Mesenchymal stem cell (in vitro differentiated cells and primary cell): Measurements from ENCODE around the gene TRAPPC2B.

Experiments
- DNase-seq: peaks from one replicate; pipeline ENCODE4 v3.0.0-alpha.2; 2013
- H2AFZ ChIP-seq: one replicate; pipeline ENCODE4 v1.6.1; 2013; ENCODE audit warnings: low read depth, mild to moderate bottlenecking, control low read depth, inconsistent platforms, low read length, moderate library complexity
- H2AK5ac ChIP-seq: 2 replicates; pipeline ENCODE4 v1.6.1; 2013; ENCODE audit warnings: low read length, moderate library complexity, mild to moderate bottlenecking, inconsistent platforms; ENCODE audit not compliant: severe bottlenecking
- H2BK120ac ChIP-seq: one replicate; pipeline ENCODE4 v1.6.1; 2013; ENCODE audit warnings: low read depth, mild to moderate bottlenecking, inconsistent platforms, low read length, moderate library complexity
- H2BK12ac ChIP-seq, 2 experiments: one replicate each; pipeline ENCODE4 v1.6.1; 2013; ENCODE audit warnings: inconsistent platforms in 2 of 2, low read length in 2 of 2, mild to moderate bottlenecking in 2 of 2, moderate library complexity in 2 of 2, control low read depth in 1 of 2
- H2BK15ac ChIP-seq: one replicate; pipeline ENCODE4 v1.6.1; 2013; ENCODE audit warnings: mild to moderate bottlenecking, low read depth, inconsistent platforms; ENCODE audit not compliant: poor library complexity, severe bottlenecking
- H2BK5ac ChIP-seq: 2 replicates; pipeline ENCODE4 v1.6.1; 2013; ENCODE audit warnings: low read depth, mild to moderate bottlenecking, low read length, control low read depth, inconsistent platforms; ENCODE audit not compliant: poor library complexity, severe bottlenecking
- H3K14ac ChIP-seq, 2 experiments: one replicate each; pipeline ENCODE4 v1.6.1; 2013; ENCODE audit warnings: inconsistent platforms in 2 of 2, low read length in 2 of 2, control low read depth in 1 of 2, mild to moderate bottlenecking in 1 of 2, moderate library complexity in 1 of 2
- H3K18ac ChIP-seq, 2 experiments: one replicate each; pipeline ENCODE4 v1.6.1; 2013; ENCODE audit warnings: inconsistent platforms in 2 of 2, low read length in 2 of 2, control low read depth in 1 of 2, low read depth in 1 of 2, mild to moderate bottlenecking in 1 of 2
- H3K23ac ChIP-seq, 2 experiments: one replicate each; pipeline ENCODE4 v1.6.1; 2013; ENCODE audit warnings: inconsistent platforms in 2 of 2, low read length in 2 of 2, mild to moderate bottlenecking in 2 of 2, moderate library complexity in 2 of 2, control low read depth in 1 of 2
- H3K27ac ChIP-seq: 2 replicates; pipeline ENCODE4 v1.5.1; 2013; ENCODE audit warnings: mild to moderate bottlenecking, moderate library complexity, low read length, control low read depth, inconsistent platforms; ENCODE audit not compliant: poor library complexity, severe bottlenecking
- H3K27me3 ChIP-seq, 2 experiments: 2 replicates each; pipeline versions ENCODE4 v1.6.1 to v1.7.0; 2013; ENCODE audit warnings: low read length in 2 of 2, mild to moderate bottlenecking in 2 of 2, moderate library complexity in 2 of 2, control low read depth in 1 of 2, inconsistent platforms in 1 of 2; ENCODE audit not compliant: control insufficient read depth in 1 of 2, insufficient read depth in 1 of 2
- H3K36me3 ChIP-seq, 2 experiments: 2 replicates each; pipeline versions ENCODE4 v1.6.1 to v1.7.0; 2013; ENCODE audit warnings: low read length in 2 of 2, control low read depth in 1 of 2, inconsistent platforms in 1 of 2, low read depth in 1 of 2, mild to moderate bottlenecking in 1 of 2; ENCODE audit not compliant: insufficient read depth in 2 of 2, control insufficient read depth in 1 of 2
- H3K4ac ChIP-seq, 2 experiments: one replicate each; pipeline ENCODE4 v1.6.1; 2013; ENCODE audit warnings: inconsistent platforms in 2 of 2, low read length in 2 of 2, mild to moderate bottlenecking in 2 of 2, moderate library complexity in 2 of 2, control low read depth in 1 of 2, low read depth in 1 of 2
- H3K4me1 ChIP-seq: 2 replicates; pipeline ENCODE4 v1.6.1; 2013; ENCODE audit warnings: low read depth, low read length, control low read depth; ENCODE audit not compliant: control insufficient read depth, insufficient read depth
- H3K4me2 ChIP-seq: 2 replicates; pipeline ENCODE4 v1.6.1; 2013; ENCODE audit warnings: low read length, mild to moderate bottlenecking, inconsistent platforms; ENCODE audit not compliant: poor library complexity, severe bottlenecking
- H3K4me3 ChIP-seq, 2 experiments: 2 replicates each; pipeline versions ENCODE4 v1.5.1 to v1.7.0; 2013; ENCODE audit warnings: low read length in 2 of 2, mild to moderate bottlenecking in 2 of 2, control low read depth in 1 of 2, low read depth in 1 of 2; ENCODE audit not compliant: insufficient read depth in 1 of 2
- H3K79me1 ChIP-seq: replicated peaks from 2 replicates; pipeline ENCODE4 v1.6.1; 2013; ENCODE audit warnings: mild to moderate bottlenecking, control low read depth, low read length, inconsistent platforms; ENCODE audit not compliant: poor library complexity, severe bottlenecking
- H3K9ac ChIP-seq: 2 replicates; pipeline ENCODE4 v1.7.0; 2013; ENCODE audit warnings: mild to moderate bottlenecking, low read length, moderate library complexity
- H3K9me3 ChIP-seq: 2 replicates; pipeline ENCODE4 v1.7.0; 2013; ENCODE audit warnings: mild to moderate bottlenecking, low read length; ENCODE audit not compliant: control insufficient read depth
- H4K8ac ChIP-seq: one replicate; pipeline ENCODE4 v1.6.1; 2013; ENCODE audit warnings: inconsistent platforms, mild to moderate bottlenecking, low read length, moderate library complexity
- H4K91ac ChIP-seq: one replicate; pipeline ENCODE4 v1.6.1; 2013; ENCODE audit warnings: mild to moderate bottlenecking, low read length, inconsistent platforms
- WGBS: methylation state at CpG from one replicate; pipeline ENCODE4 v1.1.7; 2013; ENCODE audit warnings: mixed read lengths; 5-methylcytosine and 5-hydroxymethylcytosine counted together

TRAPPC2B gene

GRCh38 chr19:57389730-57390598, 26.6 kb downstream of the TRAPPC2B start, which contains the start of gene ZNF548:
Gene ZNF548, plus strand, starts transcription at chr19:57389854. Its CDS starts 246 bp downstream, at chr19:57390100.
- Histone ChIP-seq H4K8ac (peak within 1 kb of the TSS; percentile 78), H2BK120ac (no peak within 1 kb of the TSS)
- WGBS, result under 1% methylated on average over 48 of the region's 50 CpGs

GRCh38 chr19:57395710-57396109, 32.4 kb downstream of the TRAPPC2B start:
- no peak overlapping the region for H2BK120ac ChIP-seq
- no peak overlapping the region for H2BK12ac ChIP-seq
- H3K9me3 ChIP-seq, result peaks cover 35% of the 10 kb centered on the region
- no peaks in the 10 kb centered on the region for H3K27me3 ChIP-seq
- no peak overlapping the region for H3K4me3 ChIP-seq
- H4K8ac ChIP-seq, result no peak overlapping the region
- no peak for DNase-seq
- peaks cover under 1% of the 10 kb centered on the region for H3K4me1 ChIP-seq
- no peak overlapping the region for H2AFZ ChIP-seq
- no peak overlapping the region for H3K4me2 ChIP-seq
- no peak overlapping the region for H2BK5ac ChIP-seq
- no peak overlapping the region for H3K23ac ChIP-seq
- H3K27ac ChIP-seq, result no peak overlapping the region
- H3K9ac ChIP-seq, result no peak overlapping the region
- no peak overlapping the region for H4K91ac ChIP-seq
- over 99% methylated on average over 5 of the region's 5 CpGs for WGBS
- no peak overlapping the region for H3K18ac ChIP-seq
- no peak overlapping the region for H2BK15ac ChIP-seq
- H2AK5ac ChIP-seq, result no peak overlapping the region
- H3K4ac ChIP-seq, result no peak overlapping the region
- peaks cover 42% of the 10 kb centered on the region for H3K79me1 ChIP-seq
- peaks cover 43 to 69% of the 10 kb centered on the region in 2 experiments for H3K36me3 ChIP-seq
- H3K14ac ChIP-seq, result no peak overlapping the region

More at GRCh38 chr19:57389730-57390598, 26.6 kb downstream of the TRAPPC2B start, which contains the start of gene ZNF548:
- H3K4me1 ChIP-seq, result peaks cover 2% of the 10 kb centered on the region
- peak within 1 kb of the TSS in 1 of 2 experiments; percentile 30 for H3K14ac ChIP-seq
- peak within 1 kb of the TSS; percentile 35 for H4K91ac ChIP-seq
- H3K4me2 ChIP-seq, result peak within 1 kb of the TSS; percentile 74
- H2BK15ac ChIP-seq, result peak within 1 kb of the TSS; percentile 49
- no peak within 1 kb of the TSS for H2BK12ac ChIP-seq
- H3K18ac ChIP-seq, result peak within 1 kb of the TSS; percentile 41 to 44
- no peaks in the 10 kb centered on the region for H3K27me3 ChIP-seq
- peak within 1 kb of the TSS; percentile 36 for H2AK5ac ChIP-seq
- peaks cover 11 to 18% of the 10 kb centered on the region in 2 experiments for H3K36me3 ChIP-seq
- H3K79me1 ChIP-seq, result peaks cover 13% of the 10 kb centered on the region
- DNase-seq, result peak; percentile 100
- H2AFZ ChIP-seq, result peak within 1 kb of the TSS; percentile 93
- H3K9me3 ChIP-seq, result peaks cover 3% of the 10 kb centered on the region
- peak within 1 kb of the TSS; percentile 96 for H3K9ac ChIP-seq
- H3K27ac ChIP-seq, result peak within 1 kb of the TSS; percentile 41
- H3K23ac ChIP-seq, result peak within 1 kb of the TSS in 1 of 2 experiments; percentile 14
- peak within 1 kb of the TSS; percentile 84 to 91 for H3K4me3 ChIP-seq
- H2BK5ac ChIP-seq, result no peak within 1 kb of the TSS
- H3K4ac ChIP-seq, result peak within 1 kb of the TSS; percentile 19 to 79

- no peak overlapping the region for H3K9ac ChIP-seq
- no peak overlapping the region for H2BK120ac ChIP-seq
- no peak overlapping the region for H3K23ac ChIP-seq
- H3K4me1 ChIP-seq, result no peaks in the 10 kb centered on the region
- H3K4me2 ChIP-seq, result no peak overlapping the region
- no peak overlapping the region for H2AFZ ChIP-seq
- peaks cover 43% of the 10 kb centered on the region for H3K79me1 ChIP-seq
- no peak overlapping the region for H2BK15ac ChIP-seq
- no peak overlapping the region for H4K91ac ChIP-seq
- peak overlapping the region in 1 of 2 experiments; percentile 35 for H3K4me3 ChIP-seq
- no peaks in the 10 kb centered on the region for H3K27me3 ChIP-seq
- H2BK5ac ChIP-seq, result no peak overlapping the region
- H3K14ac ChIP-seq, result no peak overlapping the region
- no peak overlapping the region for H2AK5ac ChIP-seq
- H3K36me3 ChIP-seq, result peaks cover 44 to 62% of the 10 kb centered on the region in 2 experiments
- no peak for DNase-seq
- H3K4ac ChIP-seq, result no peak overlapping the region
- H3K18ac ChIP-seq, result no peak overlapping the region
- H3K9me3 ChIP-seq, result peaks cover 42% of the 10 kb centered on the region
- H3K27ac ChIP-seq, result no peak overlapping the region
- WGBS, result 100% methylated on average over 5 of the region's 5 CpGs
- no peak overlapping the region for H4K8ac ChIP-seq
- no peak overlapping the region for H2BK12ac ChIP-seq
Observed at GRCh38 chr19:57398868-57399267, 35.5 kb downstream of the TRAPPC2B start.
